HepG2 (cell line): Measurements from ENCODE around the gene YBX2. TPM values are rescaled to one million over a fixed set of nuclear protein-coding genes. Genes with fewer than 3 reads are reported as not detected.

Source experiments
- FUBP1 ChIP-seq: sonication (generic); formaldehyde crosslinking; IDR thresholded peaks from 2 replicates; pipeline ENCODE4 v1.5.1; 2020; ENCODE audit warnings: missing genetic modification reagents, mild to moderate bottlenecking, borderline replicate concordance
- NKX3-1 ChIP-seq: sonication (generic); formaldehyde crosslinking; IDR thresholded peaks from 2 replicates; pipeline ENCODE4 v1.5.0; 2020; ENCODE audit warnings: missing genetic modification reagents
- PHF8 ChIP-seq: sonication (generic); formaldehyde crosslinking; IDR thresholded peaks from 2 replicates; pipeline ENCODE4 v1.5.0; 2020; ENCODE audit warnings: missing genetic modification reagents
- SAP130 ChIP-seq: IDR thresholded peaks from 2 replicates; pipeline ENCODE4 v1.6.1; 2016; ENCODE audit warnings: low read depth
- SOX13 ChIP-seq, 3 experiments: fragments of 450-650 bp in 1 of 3; sonication (generic) in 1 of 3; formaldehyde crosslinking in 1 of 3; IDR thresholded peaks in 2 of 3; conservative IDR thresholded peaks in 1 of 3; 2 replicates each; pipeline versions ENCODE4 v1.5.0 to v1.6.1; 2016 to 2020; ENCODE audit warnings: antibody characterized with exemption in 1 of 3, mild to moderate bottlenecking in 1 of 3, missing compliant biosample characterization in 1 of 3, missing genetic modification reagents in 1 of 3, moderate library complexity in 1 of 3
- SOX6 ChIP-seq, 2 experiments: fragments of 450-650 bp in 1 of 2; sonication (generic) in 1 of 2; formaldehyde crosslinking in 1 of 2; IDR thresholded peaks; 2 replicates each; pipeline versions ENCODE4 v1.4.0 to v1.6.1; 2017 to 2020; ENCODE audit warnings: antibody characterized with exemption in 1 of 2, mild to moderate bottlenecking in 1 of 2, missing genetic modification reagents in 1 of 2
- ZNF34 ChIP-seq: sonication (generic); formaldehyde crosslinking; IDR thresholded peaks from 2 replicates; pipeline ENCODE4 v1.4.0; 2020; ENCODE audit warnings: mild to moderate bottlenecking, missing genetic modification reagents, borderline replicate concordance
- polyA plus RNA-seq, 8 experiments: library from polyadenylated mRNA; depleted of rRNA in 3 of 8; stranded (reverse) in 7 of 8; unstranded in 1 of 8; fragments of >200 nt; fragmentation: Illumina TruSeq in 4 of 8; extraction: Trizol in 4 of 8; gene quantifications; 2 replicates each; pipeline versions ENCODE4 v1.2.1 to v1.2.3, GENCODE V29; 2011 to 2016; ENCODE audit warnings: low read depth in 4 of 8, missing spikeins in 1 of 8, mixed read lengths in 1 of 8; ENCODE audit not compliant: insufficient read depth in 1 of 8
- total RNA-seq, 5 experiments: library from RNA; depleted of rRNA; stranded (reverse); fragments of >200 nt; fragmentation: Illumina TruSeq; extraction: Trizol; gene quantifications; 2 replicates each; pipeline ENCODE4 v1.2.3, GENCODE V29; 2016; ENCODE audit warnings: low read depth in 1 of 5
- TF ChIP-seq, protein P1 (sequence below): sonication (generic); formaldehyde crosslinking; conservative IDR thresholded peaks from 2 replicates; pipeline ENCODE4 v1.4.0; 2020; ENCODE audit warnings: missing genetic modification reagents
- TF ChIP-seq, protein P2 (sequence below): sonication (generic); formaldehyde crosslinking; IDR thresholded peaks from 2 replicates; pipeline ENCODE4 v1.4.0; 2020; ENCODE audit warnings: missing genetic modification reagents

Gene YBX2
- total and polyA plus RNA-seq, 2 of the 13 experiments (the other 11 are each of a cell fraction or from before 2014, with no cell fraction given), result 0.12 to 0.22 TPM

GRCh38 chr17:7281074-7281952 is 13.1 kb downstream of the YBX2 start, which contains the start of gene SLC2A4 (continued):
- TF ChIP-seq FUBP1 (CRISPR knock-in tag) (no peak), SOX13 (IDR thresholded peaks at IDR 0.05) (0 out of 2 replicates have a peak, but pooled peaks have one; percentile 7), SOX13 (CRISPR knock-in tag; conservative IDR thresholded peaks at IDR 0.05 in 1 of 2, IDR thresholded peaks at IDR 0.05 in 1 of 2) (no peak), ZNF34 (CRISPR knock-in tag) (peak; percentile 9; the same call in 1 of the 2 replicates), NKX3-1 (CRISPR knock-in tag) (no peak), SAP130 (peak; percentile 93), SOX6 (IDR thresholded peaks at IDR 0.05) (no peak), SOX6 (CRISPR knock-in tag; IDR thresholded peaks at IDR 0.05) (peak; percentile 3; the same call in 1 of the 2 replicates), PHF8 (peak; percentile 55)
- TF ChIP-seq, protein P1, sequence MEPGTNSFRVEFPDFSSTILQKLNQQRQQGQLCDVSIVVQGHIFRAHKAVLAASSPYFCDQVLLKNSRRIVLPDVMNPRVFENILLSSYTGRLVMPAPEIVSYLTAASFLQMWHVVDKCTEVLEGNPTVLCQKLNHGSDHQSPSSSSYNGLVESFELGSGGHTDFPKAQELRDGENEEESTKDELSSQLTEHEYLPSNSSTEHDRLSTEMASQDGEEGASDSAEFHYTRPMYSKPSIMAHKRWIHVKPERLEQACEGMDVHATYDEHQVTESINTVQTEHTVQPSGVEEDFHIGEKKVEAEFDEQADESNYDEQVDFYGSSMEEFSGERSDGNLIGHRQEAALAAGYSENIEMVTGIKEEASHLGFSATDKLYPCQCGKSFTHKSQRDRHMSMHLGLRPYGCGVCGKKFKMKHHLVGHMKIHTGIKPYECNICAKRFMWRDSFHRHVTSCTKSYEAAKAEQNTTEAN, result no peak
- TF ChIP-seq, protein P2, sequence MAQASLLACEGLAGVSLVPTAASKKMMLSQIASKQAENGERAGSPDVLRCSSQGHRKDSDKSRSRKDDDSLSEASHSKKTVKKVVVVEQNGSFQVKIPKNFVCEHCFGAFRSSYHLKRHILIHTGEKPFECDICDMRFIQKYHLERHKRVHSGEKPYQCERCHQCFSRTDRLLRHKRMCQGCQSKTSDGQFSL, result no peak
